K562 (cell line): ENCODE data around the gene GDF2.

Source experiments
- CEBPB ChIP-seq: fragments of 450-650 bp; IDR thresholded peaks from 2 replicates; pipeline ENCODE4 v1.6.1; 2016; ENCODE audit warnings: missing genetic modification characterization, missing compliant biosample characterization
- ETV1 ChIP-seq: fragments of 450-650 bp; conservative IDR thresholded peaks from 2 replicates; pipeline ENCODE4 v1.6.1; 2016; ENCODE audit warnings: missing genetic modification characterization, control low read depth, low read depth, missing compliant biosample characterization
- POLR2A ChIP-seq: fragments of 450-650 bp; conservative IDR thresholded peaks from 2 replicates; pipeline ENCODE4 v1.6.1; 2016
- RAD21 ChIP-seq, 2 experiments: fragments of 250-450 bp in 1 of 2; fragments of 450-650 bp in 1 of 2; sonication (Bioruptor Pico) in 1 of 2; formaldehyde crosslinking in 1 of 2; IDR thresholded peaks in 1 of 2; conservative IDR thresholded peaks in 1 of 2; 2 replicates each; pipeline versions ENCODE4 v1.4.0 to v1.8.0; 2020 to 2022; ENCODE audit warnings: mild to moderate bottlenecking in 2 of 2, moderate library complexity in 1 of 2
- ZNF589 ChIP-seq: fragments of 200-800 bp; sonication (Bioruptor generic); IDR thresholded peaks from 2 replicates; pipeline ENCODE4 v1.6.1; 2016; ENCODE audit warnings: low read depth, missing genetic modification characterization, missing compliant biosample characterization
- ZNF75A ChIP-seq: fragments of 450-650 bp; formaldehyde crosslinking; IDR thresholded peaks from 2 replicates; pipeline ENCODE4 v1.4.0; 2020; ENCODE audit warnings: mild to moderate bottlenecking
- TF ChIP-seq, protein P1 (sequence below): fragments of 450-650 bp; IDR thresholded peaks from 2 replicates; pipeline ENCODE4 v1.6.1; 2014; ENCODE audit warnings: low read depth, mild to moderate bottlenecking, moderate library complexity, borderline replicate concordance
- TF ChIP-seq, protein P2 (sequence below), 3 experiments: IDR thresholded peaks in 2 of 3; conservative IDR thresholded peaks in 1 of 3; 2 replicates each; pipeline ENCODE4 v1.5.1; 2011 to 2012; ENCODE audit warnings: low read length in 3 of 3, mild to moderate bottlenecking in 3 of 3, control low read depth in 2 of 3, improper control_type of control experiment in 1 of 3, inconsistent platforms in 1 of 3, low read depth in 1 of 3, mixed read lengths in 1 of 3, moderate library complexity in 1 of 3; ENCODE audit not compliant: insufficient read depth in 2 of 3

DNA sequence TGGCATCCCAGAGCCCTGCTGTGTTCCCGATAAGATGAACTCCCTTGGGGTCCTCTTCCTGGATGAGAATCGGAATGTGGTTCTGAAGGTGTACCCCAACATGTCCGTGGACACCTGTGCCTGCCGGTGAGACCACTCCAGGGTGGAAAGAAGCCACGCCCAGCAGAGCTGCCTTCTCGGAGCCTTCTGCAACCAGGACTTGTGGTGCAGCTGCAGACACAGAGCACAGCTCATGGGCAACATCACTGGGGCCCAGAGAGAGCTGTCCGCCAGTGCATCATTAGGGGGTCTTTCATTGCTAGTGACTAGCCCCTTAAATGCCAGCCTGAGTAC lies 9.6 kb upstream of the GDF2 start:
- TF ChIP-seq, protein P1, sequence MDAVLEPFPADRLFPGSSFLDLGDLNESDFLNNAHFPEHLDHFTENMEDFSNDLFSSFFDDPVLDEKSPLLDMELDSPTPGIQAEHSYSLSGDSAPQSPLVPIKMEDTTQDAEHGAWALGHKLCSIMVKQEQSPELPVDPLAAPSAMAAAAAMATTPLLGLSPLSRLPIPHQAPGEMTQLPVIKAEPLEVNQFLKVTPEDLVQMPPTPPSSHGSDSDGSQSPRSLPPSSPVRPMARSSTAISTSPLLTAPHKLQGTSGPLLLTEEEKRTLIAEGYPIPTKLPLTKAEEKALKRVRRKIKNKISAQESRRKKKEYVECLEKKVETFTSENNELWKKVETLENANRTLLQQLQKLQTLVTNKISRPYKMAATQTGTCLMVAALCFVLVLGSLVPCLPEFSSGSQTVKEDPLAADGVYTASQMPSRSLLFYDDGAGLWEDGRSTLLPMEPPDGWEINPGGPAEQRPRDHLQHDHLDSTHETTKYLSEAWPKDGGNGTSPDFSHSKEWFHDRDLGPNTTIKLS: no peak
- no peak for TF ChIP-seq ZNF589 (CRISPR knock-in tag)
- no peak for TF ChIP-seq CEBPB
- TF ChIP-seq, protein P2, sequence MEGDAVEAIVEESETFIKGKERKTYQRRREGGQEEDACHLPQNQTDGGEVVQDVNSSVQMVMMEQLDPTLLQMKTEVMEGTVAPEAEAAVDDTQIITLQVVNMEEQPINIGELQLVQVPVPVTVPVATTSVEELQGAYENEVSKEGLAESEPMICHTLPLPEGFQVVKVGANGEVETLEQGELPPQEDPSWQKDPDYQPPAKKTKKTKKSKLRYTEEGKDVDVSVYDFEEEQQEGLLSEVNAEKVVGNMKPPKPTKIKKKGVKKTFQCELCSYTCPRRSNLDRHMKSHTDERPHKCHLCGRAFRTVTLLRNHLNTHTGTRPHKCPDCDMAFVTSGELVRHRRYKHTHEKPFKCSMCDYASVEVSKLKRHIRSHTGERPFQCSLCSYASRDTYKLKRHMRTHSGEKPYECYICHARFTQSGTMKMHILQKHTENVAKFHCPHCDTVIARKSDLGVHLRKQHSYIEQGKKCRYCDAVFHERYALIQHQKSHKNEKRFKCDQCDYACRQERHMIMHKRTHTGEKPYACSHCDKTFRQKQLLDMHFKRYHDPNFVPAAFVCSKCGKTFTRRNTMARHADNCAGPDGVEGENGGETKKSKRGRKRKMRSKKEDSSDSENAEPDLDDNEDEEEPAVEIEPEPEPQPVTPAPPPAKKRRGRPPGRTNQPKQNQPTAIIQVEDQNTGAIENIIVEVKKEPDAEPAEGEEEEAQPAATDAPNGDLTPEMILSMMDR (IDR thresholded peaks at IDR 0.05 in 2 of 3, conservative IDR thresholded peaks at IDR 0.05 in 1 of 3; ENCODE audit: insufficient read depth in 2 of 3, low read depth in 1 of 3, low read length in 3 of 3): no peak
- no peak for TF ChIP-seq ZNF75A
- no peak for TF ChIP-seq RAD21 (CRISPR knock-in tag; conservative IDR thresholded peaks at IDR 0.05 in 1 of 2, IDR thresholded peaks at IDR 0.05 in 1 of 2)
- no peak for TF ChIP-seq ETV1
- no peak for TF ChIP-seq POLR2A
